H9 (cell line): ENCODE results near the gene RXFP1. TPM values are rescaled to one million over a fixed set of nuclear protein-coding genes. Genes with fewer than 3 reads are reported as not detected.
"Not testable (repeated sequence)": the region's sequence is repeated elsewhere in the genome, so short reads cannot be mapped to it uniquely, and the experiment has no call there.

Experiments
- DNase-seq: peaks from one replicate; pipeline ENCODE4 v3.0.0-alpha.2; 2017
- H2AFZ ChIP-seq: one replicate; pipeline ENCODE4 v1.6.1; 2013; ENCODE audit warnings: mild to moderate bottlenecking, low read length, control low read depth, moderate library complexity
- H2AK5ac ChIP-seq: 2 replicates; pipeline ENCODE4 v1.6.1; 2013; ENCODE audit warnings: low read length, control low read depth, mixed read lengths; ENCODE audit not compliant: insufficient read length
- H2BK120ac ChIP-seq: one replicate; pipeline ENCODE4 v1.6.1; 2013; ENCODE audit warnings: low read depth, mild to moderate bottlenecking, low read length, control low read depth, inconsistent platforms; ENCODE audit not compliant: poor library complexity, severe bottlenecking
- H2BK12ac ChIP-seq: 2 replicates; pipeline ENCODE4 v1.6.1; 2013; ENCODE audit warnings: low read length, control low read depth, mixed read lengths, low read depth; ENCODE audit not compliant: insufficient read length
- H2BK15ac ChIP-seq: 2 replicates; pipeline ENCODE4 v1.6.1; 2013; ENCODE audit warnings: low read depth, low read length, control low read depth
- H2BK20ac ChIP-seq: one replicate; pipeline ENCODE4 v1.6.1; 2013; ENCODE audit warnings: low read depth, mild to moderate bottlenecking, low read length, control low read depth, inconsistent platforms; ENCODE audit not compliant: poor library complexity, severe bottlenecking
- H2BK5ac ChIP-seq: 2 replicates; pipeline ENCODE4 v1.6.1; 2013; ENCODE audit warnings: low read length, control low read depth, mixed read lengths; ENCODE audit not compliant: insufficient read length
- H3K14ac ChIP-seq: 2 replicates; pipeline ENCODE4 v1.6.1; 2013; ENCODE audit warnings: low read length, control low read depth; ENCODE audit not compliant: insufficient read depth
- H3K18ac ChIP-seq: 2 replicates; pipeline ENCODE4 v1.6.1; 2013; ENCODE audit warnings: low read depth, mild to moderate bottlenecking, mixed read lengths, low read length, control low read depth; ENCODE audit not compliant: insufficient read length
- H3K23ac ChIP-seq: 2 replicates; pipeline ENCODE4 v1.6.1; 2013; ENCODE audit warnings: low read length, control low read depth, mixed read lengths, low read depth; ENCODE audit not compliant: insufficient read length
- H3K23me2 ChIP-seq: 2 replicates; pipeline ENCODE4 v1.6.1; 2013; ENCODE audit warnings: low read depth, mild to moderate bottlenecking, mixed read lengths, low read length, control low read depth; ENCODE audit not compliant: insufficient read length, poor library complexity, severe bottlenecking
- H3K27ac ChIP-seq: 2 replicates; pipeline ENCODE4 v1.5.1; 2013; ENCODE audit warnings: low read length, control low read depth, mixed read lengths, low read depth; ENCODE audit not compliant: insufficient read length
- H3K27me3 ChIP-seq: 2 replicates; pipeline ENCODE4 v1.6.1; 2013; ENCODE audit warnings: low read length, control low read depth, inconsistent platforms; ENCODE audit not compliant: insufficient read depth
- H3K4ac ChIP-seq: 2 replicates; pipeline ENCODE4 v1.6.1; 2013; ENCODE audit warnings: low read depth, mild to moderate bottlenecking, control low read depth, inconsistent platforms, low read length, moderate library complexity
- H3K4me1 ChIP-seq: 2 replicates; pipeline ENCODE4 v1.6.1; 2013; ENCODE audit warnings: low read length, control low read depth, inconsistent platforms; ENCODE audit not compliant: insufficient read depth
- H3K4me2 ChIP-seq: 2 replicates; pipeline ENCODE4 v1.6.1; 2013; ENCODE audit warnings: low read length, control low read depth, mixed read lengths; ENCODE audit not compliant: insufficient read length, insufficient read depth
- H3K56ac ChIP-seq: 2 replicates; pipeline ENCODE4 v1.6.1; 2013; ENCODE audit warnings: low read depth, mild to moderate bottlenecking, mixed read lengths, low read length, control low read depth; ENCODE audit not compliant: insufficient read length
- H3K79me1 ChIP-seq: 2 replicates; pipeline ENCODE4 v1.6.1; 2013; ENCODE audit warnings: low read depth, mild to moderate bottlenecking, moderate library complexity, low read length, control low read depth, inconsistent platforms; ENCODE audit not compliant: insufficient read depth, poor library complexity, severe bottlenecking
- H3K79me2 ChIP-seq: 2 replicates; pipeline ENCODE4 v1.6.1; 2013; ENCODE audit warnings: low read length, control low read depth, inconsistent platforms; ENCODE audit not compliant: insufficient read depth
- H3K9ac ChIP-seq: 2 replicates; pipeline ENCODE4 v1.6.1; 2013; ENCODE audit warnings: low read length, control low read depth, mixed read lengths; ENCODE audit not compliant: insufficient read length; ENCODE audit errors: extremely low read depth
- H3K9me3 ChIP-seq: one replicate; pipeline ENCODE4 v1.6.1; 2013; ENCODE audit warnings: low read depth, low read length, inconsistent platforms; ENCODE audit not compliant: control insufficient read depth
- H3T11ph ChIP-seq: one replicate; pipeline ENCODE4 v1.6.1; 2013; ENCODE audit warnings: mild to moderate bottlenecking, low read length, control low read depth, inconsistent platforms
- H4K20me1 ChIP-seq: one replicate; pipeline ENCODE4 v1.6.1; 2013; ENCODE audit not compliant: control insufficient read depth, insufficient read length, insufficient read depth
- H4K5ac ChIP-seq: 2 replicates; pipeline ENCODE4 v1.6.1; 2013; ENCODE audit warnings: low read depth, mild to moderate bottlenecking, mixed read lengths, low read length, control low read depth; ENCODE audit not compliant: insufficient read length
- H4K8ac ChIP-seq: replicated peaks from 2 replicates; pipeline ENCODE4 v1.6.1; 2013; ENCODE audit warnings: low read length, control low read depth, mixed read lengths, low read depth; ENCODE audit not compliant: insufficient read length
- H4K91ac ChIP-seq: 2 replicates; pipeline ENCODE4 v1.6.1; 2013; ENCODE audit warnings: low read depth, mild to moderate bottlenecking, moderate library complexity, mixed read lengths, low read length, control low read depth; ENCODE audit not compliant: insufficient read length
- H3K27ac Mint-ChIP-seq, 3 experiments: 2 replicates in 2 of 3; 3 replicates in 1 of 3; pipeline ENCODE4 v1.8.0; 2020 to 2021; ENCODE audit warnings: mixed read lengths in 3 of 3, mild to moderate bottlenecking in 1 of 3, moderate library complexity in 1 of 3
- H3K27me3 Mint-ChIP-seq: 2 replicates; pipeline ENCODE4 v1.8.0; 2021; ENCODE audit warnings: low read depth, mild to moderate bottlenecking, moderate library complexity, mixed read lengths
- H3K36me3 Mint-ChIP-seq, 3 experiments: 2 replicates in 2 of 3; 3 replicates in 1 of 3; pipeline ENCODE4 v1.8.0; 2020 to 2021; ENCODE audit warnings: low read depth in 3 of 3, mixed read lengths in 3 of 3; ENCODE audit not compliant: insufficient read depth in 1 of 3
- H3K4me1 Mint-ChIP-seq, 2 experiments: 2 replicates each; pipeline ENCODE4 v1.8.0; 2020; ENCODE audit warnings: mixed read lengths in 2 of 2
- H3K4me3 Mint-ChIP-seq, 2 experiments: 2 replicates in 1 of 2; 3 replicates in 1 of 2; pipeline ENCODE4 v1.8.0; 2020 to 2021; ENCODE audit warnings: mild to moderate bottlenecking in 2 of 2, mixed read lengths in 2 of 2, moderate library complexity in 1 of 2
- H3K9me3 Mint-ChIP-seq, 2 experiments: 2 replicates in 1 of 2; 3 replicates in 1 of 2; pipeline ENCODE4 v1.8.0; 2020; ENCODE audit warnings: mild to moderate bottlenecking in 2 of 2, mixed read lengths in 2 of 2, moderate library complexity in 1 of 2
- WGBS: extraction: QIAGEN DNeasy Blood & Tissue Kit; methylation state at CpG from one replicate; pipeline ENCODE4 v1.1.7; 2013; ENCODE audit warnings: missing lambda C conversion rate, low lambda C conversion rate, mixed read lengths; ENCODE audit not compliant: insufficient read length; ENCODE audit errors: extremely low coverage; 5-methylcytosine and 5-hydroxymethylcytosine counted together
- total RNA-seq: library from RNA; stranded (reverse); gene quantifications from 2 replicates; pipeline ENCODE4 v1.2.1, GENCODE V29; 2021

The RXFP1 gene
- total RNA-seq, 1 experiment from 2014 or later: 0.17 TPM

DNA sequence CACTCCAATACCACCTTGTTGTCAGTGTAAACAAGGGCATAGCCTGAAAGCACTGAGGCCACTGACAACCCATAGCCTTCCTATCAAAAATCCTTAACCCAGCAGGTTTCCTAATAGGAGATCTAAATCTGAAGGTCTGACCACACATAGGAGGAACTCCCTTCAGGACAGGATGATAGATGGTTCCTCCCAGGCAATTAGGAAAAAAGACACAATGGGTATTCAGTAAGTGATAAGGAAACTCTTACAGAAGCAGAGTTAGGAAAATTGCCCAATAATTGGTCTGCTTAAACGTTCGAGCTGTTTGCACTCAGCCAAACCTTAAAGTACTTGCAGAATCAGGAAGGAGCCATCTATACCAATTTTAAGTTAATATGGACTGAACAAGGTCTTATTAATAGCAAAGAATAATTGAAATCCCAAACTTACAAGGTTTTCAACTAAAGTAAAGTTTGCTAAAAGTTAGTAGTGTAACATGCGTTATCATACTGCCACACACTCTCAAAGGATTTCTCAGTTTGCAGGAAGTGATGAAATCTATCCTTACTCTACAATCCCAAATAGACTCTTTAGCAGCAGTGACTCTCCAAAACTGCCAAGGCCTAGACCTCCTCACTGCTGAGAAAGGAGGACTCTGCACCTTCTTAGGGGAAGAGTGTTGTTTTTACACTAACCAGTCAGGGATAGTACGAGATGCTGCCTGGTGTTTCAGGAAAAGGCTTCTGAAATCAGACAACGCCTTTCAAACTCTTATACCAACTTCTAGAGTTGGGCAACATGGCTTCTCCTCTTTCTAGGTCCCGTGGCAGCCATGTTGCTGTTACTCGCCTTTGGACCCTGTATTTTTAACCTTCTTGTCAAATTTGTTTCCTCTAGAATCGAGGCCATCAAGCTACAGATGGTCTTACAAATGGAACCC lies 142.3 kb downstream of the RXFP1 start:
- not testable (repeated sequence) for H3K56ac ChIP-seq, H3K14ac ChIP-seq, H3K27me3 ChIP-seq, H2AK5ac ChIP-seq, H3K9ac ChIP-seq, H2BK5ac ChIP-seq, H3T11ph ChIP-seq, H3K27me3 Mint-ChIP-seq, H3K27ac Mint-ChIP-seq, H3K79me2 ChIP-seq, DNase-seq, H2BK15ac ChIP-seq, H3K23ac ChIP-seq, H3K9me3 Mint-ChIP-seq, H4K20me1 ChIP-seq, H4K8ac ChIP-seq, H4K5ac ChIP-seq, H3K4me3 Mint-ChIP-seq, H3K9me3 ChIP-seq, H2AFZ ChIP-seq, H3K27ac ChIP-seq, H4K91ac ChIP-seq, H2BK120ac ChIP-seq, H3K4me2 ChIP-seq, H2BK20ac ChIP-seq, H3K18ac ChIP-seq, H3K4ac ChIP-seq, H3K79me1 ChIP-seq, H3K23me2 ChIP-seq, H3K4me1 ChIP-seq, H2BK12ac ChIP-seq
- no CpG with 5 or more reads among the region's 8 CpGs for WGBS
- Mint-ChIP-seq H3K36me3 (peaks cover 16 to 31% (median 19%) of the 10 kb centered on the region in 3 experiments; a peak in 6 of 7 replicates), H3K4me1 (peaks cover 22 to 23% of the 10 kb centered on the region in 2 experiments)
